Adrenal gland (tissue), 12 donors: Measurements from ENCODE around the gene ZNF709. TPM values are rescaled to one million over a fixed set of nuclear protein-coding genes. Genes with fewer than 3 reads are reported as not detected.

Experiments used
- DNase-seq, 7 donors: peaks; one replicate each; pipeline ENCODE4 v3.0.0-alpha.2; 2019 to 2020
- H3K27ac ChIP-seq, 5 donors: fragments of 200-600 bp; sonication (generic) in 4 of 5; 1 replicate in 3 of 5; 2 replicates in 2 of 5; pipeline versions ENCODE4 v1.5.1 to v1.8.0; 2016 to 2020; ENCODE audit warnings: mild to moderate bottlenecking in 1 of 5
- H3K27me3 ChIP-seq: fragments of 200-600 bp; 2 replicates; pipeline ENCODE4 v1.8.0; 2021
- H3K36me3 ChIP-seq, 2 donors: fragments of 200-600 bp; replicated peaks in 1 of 2; 1 replicate in 1 of 2; 2 replicates in 1 of 2; pipeline versions ENCODE4 v1.5.1 to v1.8.0; 2018 to 2022
- H3K4me1 ChIP-seq, 2 donors: fragments of 200-600 bp; replicated peaks in 1 of 2; 1 replicate in 1 of 2; 2 replicates in 1 of 2; pipeline versions ENCODE4 v1.5.1 to v1.8.0; 2018 to 2021
- H3K4me3 ChIP-seq, 4 donors: fragments of 200-600 bp; sonication (generic) in 3 of 4; one replicate each; pipeline ENCODE4 v1.5.1; 2016 to 2018
- H3K9me3 ChIP-seq, 3 donors: fragments of 200-600 bp; sonication (generic) in 1 of 3; replicated peaks in 1 of 3; 1 replicate in 2 of 3; 2 replicates in 1 of 3; pipeline versions ENCODE4 v1.5.1 to v1.8.0; 2016 to 2021
- POLR2A ChIP-seq, 2 donors: fragments of 450-650 bp; IDR thresholded peaks; one replicate each; pipeline ENCODE4 v1.6.1; 2017; ENCODE audit warnings: antibody characterized with exemption in 2 of 2, mild to moderate bottlenecking in 2 of 2, moderate library complexity in 1 of 2
- WGBS, 4 donors: extraction: QIAGEN DNeasy Blood & Tissue Kit in 2 of 4; methylation state at CpG; one replicate each; pipeline versions ENCODE4 v1.1.5 to v1.1.7; 2013 to 2017; 5-methylcytosine and 5-hydroxymethylcytosine counted together
- intact Hi-C, 2 donors: fragments of 100-400 bp; cut with DNase I; formaldehyde crosslinking; loops; one replicate each; pipeline versions ENCODE4 v1.14.1 to v1.15.0; 2022 to 2023
- polyA plus RNA-seq, 3 donors: library from polyadenylated mRNA; stranded (reverse); fragments of 200-250 nt in 2 of 3; fragments of 350-450 nt in 1 of 3; fragmentation: Illumina TruSeq in 1 of 3; extraction: RNeasy Lipid Tissue Mini Kit (QIAGEN cat#74804) in 1 of 3; gene quantifications; one replicate each; pipeline ENCODE4 v1.2.3, GENCODE V29; 2013 to 2014
- total RNA-seq, 9 donors: library from RNA; depleted of rRNA in 4 of 9; stranded (reverse); fragments of >200 nt in 4 of 9; fragments of 120-200 nt in 1 of 9; fragmentation: NEBNext Ultra II Directional in 1 of 9; extraction: Animal tissue kit (Norgen Biotek cat#: 25700) in 1 of 9; gene quantifications; one replicate each; pipeline versions ENCODE4 v1.1.0 to v1.2.4, GENCODE V29; 2013 to 2023
- TF ChIP-seq, protein P1 (sequence below), 6 experiments: fragments of 450-650 bp in 4 of 6; fragments of 200-600 bp in 2 of 6; sonication (generic) in 1 of 6; IDR thresholded peaks; 1 replicate in 5 of 6; 2 replicates in 1 of 6; pipeline versions ENCODE4 v1.5.1 to v1.8.0; 2016 to 2021; ENCODE audit warnings: antibody characterized with exemption in 6 of 6, mild to moderate bottlenecking in 2 of 6, moderate library complexity in 1 of 6
- donor health status: healthy with polysubstance abuse.
- donor health status: Bipolar disorder and iron deficiency.
- donor health status: DM: yes; HTN: yes; CAD: no.
- donor health status: DM: no; HTN: no; CAD: no.
- donor health status: DM: no; HTN: no; CAD: no.
- donor health status: DM: yes; HTN: yes; CAD: no.

Gene ZNF709
- total and polyA plus RNA-seq, 12 donors: 1.2 to 5.4 (median 2.9) TPM

DNA sequence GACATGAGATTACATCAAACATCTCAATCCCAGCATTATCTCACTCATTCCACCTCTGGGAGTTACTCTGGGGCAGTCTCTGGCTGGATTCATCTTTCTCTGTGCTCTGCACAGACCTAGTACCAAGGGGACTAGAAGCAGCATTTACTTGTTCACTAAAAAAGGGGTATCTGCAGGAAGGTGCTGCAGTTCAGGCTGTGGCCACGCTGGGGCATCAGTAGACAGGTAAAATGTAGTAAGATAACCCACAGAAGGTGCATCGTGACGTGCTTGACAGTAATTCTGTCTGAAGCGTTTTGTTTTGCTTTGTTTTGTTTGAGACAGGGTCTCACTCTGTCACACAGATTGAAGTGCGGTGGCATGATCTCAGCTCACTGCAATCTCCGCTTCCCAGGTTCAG, 37.4 kb upstream of the ZNF709 start:
- Histone ChIP-seq H3K9me3 (peaks cover 14 to 75% (median 23%) of the 10 kb centered on the region in 3 donors), H3K4me3 (no peak overlapping the region), H3K27ac (no peak overlapping the region), H3K36me3 (peaks cover 0 to 10% of the 10 kb centered on the region in 2 donors), H3K4me1 (no peaks in the 10 kb centered on the region), H3K27me3 (no peaks in the 10 kb centered on the region)
- intact Hi-C loops: loop anchor here in 1 of 2 donors (10.0 kb wide), 1 partner anchor 247 kb away; no protein-coding TSS in a partner anchor
- WGBS, 4 donors: 54 to 68% (median 63%) methylated on average over 6 of the region's 6 CpGs
- no peak for TF ChIP-seq POLR2A (IDR thresholded peaks at IDR 0.05)
- TF ChIP-seq, protein P1, sequence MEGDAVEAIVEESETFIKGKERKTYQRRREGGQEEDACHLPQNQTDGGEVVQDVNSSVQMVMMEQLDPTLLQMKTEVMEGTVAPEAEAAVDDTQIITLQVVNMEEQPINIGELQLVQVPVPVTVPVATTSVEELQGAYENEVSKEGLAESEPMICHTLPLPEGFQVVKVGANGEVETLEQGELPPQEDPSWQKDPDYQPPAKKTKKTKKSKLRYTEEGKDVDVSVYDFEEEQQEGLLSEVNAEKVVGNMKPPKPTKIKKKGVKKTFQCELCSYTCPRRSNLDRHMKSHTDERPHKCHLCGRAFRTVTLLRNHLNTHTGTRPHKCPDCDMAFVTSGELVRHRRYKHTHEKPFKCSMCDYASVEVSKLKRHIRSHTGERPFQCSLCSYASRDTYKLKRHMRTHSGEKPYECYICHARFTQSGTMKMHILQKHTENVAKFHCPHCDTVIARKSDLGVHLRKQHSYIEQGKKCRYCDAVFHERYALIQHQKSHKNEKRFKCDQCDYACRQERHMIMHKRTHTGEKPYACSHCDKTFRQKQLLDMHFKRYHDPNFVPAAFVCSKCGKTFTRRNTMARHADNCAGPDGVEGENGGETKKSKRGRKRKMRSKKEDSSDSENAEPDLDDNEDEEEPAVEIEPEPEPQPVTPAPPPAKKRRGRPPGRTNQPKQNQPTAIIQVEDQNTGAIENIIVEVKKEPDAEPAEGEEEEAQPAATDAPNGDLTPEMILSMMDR (IDR thresholded peaks at IDR 0.05): no peak
- no peak for DNase-seq

DNA sequence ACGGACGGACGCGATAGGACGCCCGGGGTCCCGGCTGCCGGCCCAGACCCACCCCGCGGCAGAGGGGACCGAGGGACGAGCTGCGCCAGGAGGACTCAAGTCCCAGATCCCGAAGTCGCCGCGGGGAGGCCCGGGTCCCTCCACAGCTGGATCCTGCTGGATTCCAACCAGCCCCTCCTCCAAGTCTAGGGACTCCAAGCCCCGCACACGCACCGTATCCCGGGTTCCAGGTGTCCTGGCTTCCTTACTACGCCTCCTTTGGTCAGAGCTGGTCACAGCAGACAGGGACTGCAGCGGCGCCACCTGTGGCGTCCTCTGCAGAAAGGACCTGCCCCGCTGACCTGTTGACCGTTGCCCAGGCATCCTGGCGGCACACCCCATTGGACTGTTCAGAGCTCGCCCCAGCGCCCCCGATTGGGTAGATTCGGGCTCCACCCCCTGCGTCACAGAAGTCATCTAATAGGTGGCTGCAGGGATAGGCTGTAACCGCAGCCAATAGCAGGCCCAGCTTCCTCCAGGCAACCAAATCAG, 29.0 kb upstream of the ZNF709 start:
- no peaks in the 10 kb centered on the region for H3K4me1 ChIP-seq
- H3K36me3 ChIP-seq: no peaks in the 10 kb centered on the region
- DNase-seq: peak in 6 of 7 donors; percentile 16 to 57 (median 26)
- no peak for TF ChIP-seq POLR2A (IDR thresholded peaks at IDR 0.05)
- TF ChIP-seq, protein P1 (IDR thresholded peaks at IDR 0.05): no peak
- intact Hi-C loops: no loop called here
- WGBS, 4 donors: 0 to 40% (median 10%) methylated on average over 1 to 35 of the region's 35 CpGs
- H3K9me3 ChIP-seq: no peaks in the 10 kb centered on the region
- H3K27me3 ChIP-seq: no peaks in the 10 kb centered on the region
- H3K27ac ChIP-seq: no peak overlapping the region
- H3K4me3 ChIP-seq: peak overlapping the region in 1 of 4 donors; percentile 23

DNA sequence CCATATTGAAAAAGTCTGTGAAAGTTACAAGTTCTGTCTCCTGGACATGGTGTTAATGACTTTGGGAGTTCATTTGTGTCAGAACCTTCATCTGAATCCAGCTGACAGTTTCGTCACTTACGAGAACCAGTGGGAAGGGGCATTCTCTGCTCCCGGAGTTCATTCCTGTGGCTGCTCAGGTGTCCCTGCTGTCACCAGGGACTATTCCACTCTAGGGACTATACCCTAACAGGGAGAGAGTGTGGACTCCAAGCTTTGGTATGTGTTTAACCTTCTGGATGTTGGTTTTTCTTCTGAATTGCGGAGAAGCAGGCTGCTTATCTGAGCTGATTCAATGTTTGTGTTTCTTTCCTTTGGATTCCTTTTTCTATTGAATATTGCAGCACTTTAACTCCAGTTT, 12.4 kb upstream of the ZNF709 start:
- TF ChIP-seq, protein P1 (IDR thresholded peaks at IDR 0.05): no peak
- TF ChIP-seq POLR2A (IDR thresholded peaks at IDR 0.05): no peak
- H3K27me3 ChIP-seq: no peaks in the 10 kb centered on the region
- H3K36me3 ChIP-seq: no peaks in the 10 kb centered on the region
- H3K9me3 ChIP-seq: no peaks in the 10 kb centered on the region
- H3K27ac ChIP-seq: no peak overlapping the region
- intact Hi-C loops: no loop called here
- H3K4me3 ChIP-seq: no peak overlapping the region
- H3K4me1 ChIP-seq: peaks cover 0 to 6% of the 10 kb centered on the region in 2 donors
- DNase-seq: no peak
- whole genome bisulfite sequencing, 4 donors: 89 to 99% (median 94%) methylated on average over 4 of the region's 4 CpGs

DNA sequence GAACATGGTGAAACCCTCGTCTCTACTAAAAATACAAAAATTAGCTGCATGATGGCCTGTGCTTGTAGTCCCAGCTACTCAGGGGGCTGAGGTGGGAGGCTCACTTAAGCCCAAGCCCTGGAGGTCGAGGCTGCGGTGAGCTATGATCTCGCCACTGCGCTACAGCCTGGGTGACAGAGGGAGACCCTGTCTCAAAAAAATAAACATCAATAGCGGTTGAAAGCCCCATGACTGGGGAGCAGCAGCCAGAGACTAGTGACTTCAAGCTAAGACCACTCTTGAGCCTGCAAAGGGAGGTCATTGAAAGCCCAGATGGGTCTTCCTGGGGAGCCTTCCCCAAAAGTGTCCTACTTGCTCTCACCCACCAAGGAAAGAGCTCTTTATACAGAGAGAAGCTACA, 11.9 kb upstream of the ZNF709 start:
- no peak overlapping the region for H3K27ac ChIP-seq
- intact Hi-C loops: no loop called here

More for the DNA sequence above, 11.9 kb upstream of the ZNF709 start:
- H3K27me3 ChIP-seq: no peaks in the 10 kb centered on the region
- no peaks in the 10 kb centered on the region for H3K36me3 ChIP-seq
- WGBS, 4 donors: 80 to 92% (median 90%) methylated on average over 4 to 6 of the region's 6 CpGs
- DNase-seq: no peak
- H3K4me3 ChIP-seq: no peak overlapping the region
- H3K4me1 ChIP-seq: peaks cover 0 to 6% of the 10 kb centered on the region in 2 donors
- no peaks in the 10 kb centered on the region for H3K9me3 ChIP-seq
- TF ChIP-seq POLR2A (IDR thresholded peaks at IDR 0.05): no peak
- TF ChIP-seq, protein P1 (IDR thresholded peaks at IDR 0.05): no peak
